ENCODE results near the gene LZTS2.
A peak's percentile ranks its signal among the peaks of the same experiment; 100 is the strongest.

The LZTS2 gene

DNA sequence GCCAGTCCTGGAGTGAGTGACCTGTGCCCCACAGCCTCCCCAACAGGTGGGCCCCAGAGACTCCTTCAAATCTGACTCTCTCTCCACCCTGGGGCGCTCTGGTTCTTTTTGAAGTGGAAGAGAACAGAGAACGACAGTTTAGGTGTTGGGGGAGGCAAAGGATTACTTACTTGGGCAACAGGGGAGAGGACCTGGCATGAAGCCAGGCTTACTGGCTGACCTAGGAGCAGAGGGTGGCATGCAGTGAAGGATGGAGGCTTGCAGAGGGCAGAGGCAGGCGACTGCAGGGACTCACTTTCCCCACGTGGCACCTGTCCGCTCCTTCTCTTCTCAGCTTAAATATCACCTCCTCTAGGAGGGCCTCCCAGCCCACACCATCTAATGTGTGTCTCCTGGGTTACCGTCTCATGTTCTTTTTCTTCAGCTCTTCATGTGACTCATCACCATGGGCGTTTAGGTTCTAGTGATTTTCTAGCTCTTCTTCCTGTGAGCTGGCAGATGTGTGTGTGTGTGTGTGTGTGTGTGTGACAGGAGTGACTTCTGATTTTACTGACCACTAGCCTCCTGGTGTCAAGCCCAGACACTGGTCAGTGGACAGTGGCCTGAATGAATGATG lies 15.5 kb downstream of the LZTS2 start:
- peak in 1 of 2 donors; percentile 27 for ATAC-seq

DNA sequence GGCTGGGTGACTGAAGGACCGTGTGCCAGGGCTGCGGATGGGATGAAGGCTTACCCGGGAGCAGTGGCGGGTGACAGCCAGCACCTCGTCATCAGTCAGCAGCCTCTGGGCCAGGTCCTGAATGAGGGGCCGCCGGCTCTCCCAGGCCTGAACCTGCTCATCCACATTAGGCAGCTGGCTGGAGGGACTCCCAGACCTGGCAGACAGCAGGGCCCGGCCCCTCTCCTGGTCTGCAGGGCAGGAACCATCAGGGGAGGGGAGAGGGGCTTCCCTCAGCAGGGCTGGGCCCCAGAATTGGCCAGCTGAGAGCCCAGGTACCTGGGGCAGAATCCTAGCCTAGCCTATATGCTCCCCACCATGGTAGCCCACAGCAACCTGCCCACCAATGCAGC lies 16.0 kb downstream of the LZTS2 start:
- no peak for ATAC-seq

DNA sequence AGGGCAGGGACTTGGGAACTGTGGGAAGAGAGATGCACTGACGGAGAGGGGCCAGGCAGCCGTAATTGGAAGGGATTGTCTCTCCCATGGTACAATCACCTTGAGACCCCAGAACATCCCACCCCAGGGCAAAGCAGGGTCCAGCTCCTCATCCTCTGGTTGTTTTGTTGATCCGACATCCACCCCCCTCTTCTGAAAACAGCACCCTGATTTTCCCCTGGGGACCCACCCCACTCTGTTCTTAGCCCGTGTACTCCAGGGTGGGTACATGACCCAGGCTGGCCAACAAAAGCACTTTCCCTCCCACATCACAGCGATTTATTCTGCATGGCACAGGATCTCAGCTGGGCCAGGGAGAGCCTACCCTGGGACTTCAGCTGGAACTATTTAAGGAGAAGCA lies 17.2 kb downstream of the LZTS2 start:
- ATAC-seq = no peak

DNA sequence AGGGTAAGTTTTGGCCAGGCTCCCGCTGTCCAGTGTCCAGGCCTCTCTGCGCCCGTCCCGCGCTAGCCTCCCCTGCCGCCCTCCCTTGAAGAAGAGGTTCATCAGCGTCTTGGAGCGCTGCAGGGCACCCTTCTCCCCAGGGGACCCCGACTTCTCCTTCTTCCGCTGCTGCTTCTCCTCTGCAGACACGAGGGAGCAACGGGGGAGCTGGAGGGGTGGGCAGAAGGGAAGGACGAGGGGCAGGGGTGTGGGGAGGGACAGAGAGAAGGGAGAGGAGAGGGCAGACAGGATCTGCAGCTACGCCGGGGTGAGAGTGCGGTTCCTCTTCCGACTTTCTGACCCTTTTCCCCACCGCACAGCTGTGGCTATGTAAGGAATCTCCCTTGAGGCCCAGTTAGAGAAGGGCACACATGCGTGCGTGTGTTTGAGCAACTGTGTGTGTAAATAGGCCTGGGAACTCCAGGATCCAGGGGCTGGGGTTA lies 18.6 kb downstream of the LZTS2 start:
- no peak for ATAC-seq

DNA sequence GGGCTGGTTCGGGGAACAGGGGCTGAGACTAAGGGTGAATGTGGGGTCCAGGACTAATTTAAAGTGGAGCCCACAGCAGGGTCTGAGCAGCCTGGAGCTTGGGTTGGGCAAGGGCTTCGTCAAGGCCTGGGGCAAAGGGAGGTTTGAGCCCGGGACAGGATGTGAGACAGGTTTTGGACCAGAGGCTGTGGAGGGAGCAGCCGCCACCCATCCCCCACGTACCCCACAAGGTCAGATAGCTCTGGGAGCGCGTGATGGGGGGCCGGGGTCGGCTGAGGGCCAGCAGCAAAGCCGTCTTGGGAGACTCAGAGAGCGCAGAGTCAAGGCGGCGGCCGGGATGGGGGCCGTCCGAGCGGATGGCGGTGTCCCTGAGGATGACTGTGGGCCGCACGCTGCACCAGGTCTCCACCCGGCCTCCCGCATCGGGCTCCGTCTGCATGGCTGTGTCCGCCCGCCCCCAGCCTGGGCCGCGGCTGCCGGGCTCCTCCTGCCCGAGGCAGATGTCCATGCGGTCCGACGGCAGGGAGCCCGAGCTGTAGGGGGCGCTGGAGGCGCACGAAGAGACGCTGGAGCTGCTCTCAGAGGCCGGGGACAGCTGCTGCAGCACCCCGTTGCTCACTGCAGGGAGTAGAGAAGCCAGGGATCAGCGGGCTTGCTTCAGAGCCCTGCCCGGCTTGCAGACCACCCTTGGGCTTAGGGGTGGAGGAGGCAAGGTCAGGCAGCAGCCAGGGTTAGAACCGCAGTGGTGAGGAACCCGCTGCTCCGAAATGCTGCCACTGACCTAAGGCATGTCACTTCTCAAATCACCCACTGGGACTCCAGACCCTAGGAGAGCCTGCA lies 19.2 kb downstream of the LZTS2 start:
- peak; percentile 63 to 64 for ATAC-seq

DNA sequence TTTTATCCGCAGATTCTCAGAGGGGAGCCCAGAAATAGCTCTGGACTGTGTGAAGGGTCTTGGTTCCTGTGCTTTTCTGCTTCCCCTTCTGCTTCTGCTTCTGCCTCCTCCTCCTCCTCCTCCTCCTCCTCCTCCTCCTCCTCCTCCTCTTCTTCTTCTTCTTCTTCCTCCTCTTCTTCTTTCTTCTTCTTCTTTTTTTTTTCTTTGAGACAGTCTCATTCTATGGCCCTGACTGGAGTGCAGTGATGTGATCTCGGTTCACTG lies 19.8 kb downstream of the LZTS2 start:
- ATAC-seq = no peak

DNA sequence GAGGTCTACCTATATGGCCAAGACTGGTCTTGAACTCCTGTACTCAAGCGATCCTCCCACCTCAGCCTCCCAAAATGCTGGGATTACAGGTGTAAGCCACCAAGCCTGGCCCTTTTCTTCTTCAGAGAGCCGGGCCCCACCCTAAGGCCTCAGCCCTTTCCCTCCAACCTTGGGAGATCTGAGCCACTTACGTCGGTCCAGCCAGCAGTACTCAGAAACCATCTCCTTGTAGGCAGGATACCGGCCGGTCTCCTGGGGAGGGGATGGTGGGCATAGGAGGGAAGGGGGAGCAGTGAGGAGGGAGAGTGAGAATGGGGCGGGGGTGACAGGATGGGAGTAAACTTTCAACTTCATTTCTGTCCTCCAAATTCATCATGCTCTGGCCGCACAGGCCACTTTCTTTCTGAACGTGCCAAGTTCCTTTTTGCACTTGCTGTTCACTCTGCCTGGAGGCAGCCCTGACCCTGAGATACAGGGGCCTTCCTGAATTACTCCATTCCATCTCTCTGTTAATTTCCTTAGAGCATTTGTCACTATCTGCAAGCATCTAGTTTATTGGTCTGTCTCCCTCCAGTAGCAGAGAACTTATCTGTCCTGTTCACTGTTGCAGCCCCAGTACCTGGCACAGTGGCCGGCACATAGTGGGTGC lies 20.9 kb downstream of the LZTS2 start:
- ATAC-seq = no peak

DNA sequence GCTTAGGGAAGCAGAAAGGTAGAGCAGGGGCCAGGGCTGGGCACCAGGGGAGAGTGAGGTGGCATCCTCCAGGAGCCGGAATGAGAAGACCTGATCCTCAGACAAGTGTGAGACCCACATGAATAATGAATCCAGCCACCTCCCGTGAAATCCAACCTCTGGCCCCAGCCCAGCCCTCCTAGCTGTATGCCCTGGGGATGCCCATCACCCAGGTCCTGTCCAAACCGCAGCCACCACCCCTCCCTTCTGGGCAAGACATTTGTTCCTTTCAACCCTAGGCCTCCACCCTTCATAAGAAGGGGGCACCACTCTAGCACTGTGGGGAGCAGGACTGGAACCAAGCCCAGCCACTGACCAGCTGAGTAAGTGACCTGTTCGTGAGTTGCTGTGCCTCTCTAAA lies 21.6 kb downstream of the LZTS2 start:
- ATAC-seq = no peak

DNA sequence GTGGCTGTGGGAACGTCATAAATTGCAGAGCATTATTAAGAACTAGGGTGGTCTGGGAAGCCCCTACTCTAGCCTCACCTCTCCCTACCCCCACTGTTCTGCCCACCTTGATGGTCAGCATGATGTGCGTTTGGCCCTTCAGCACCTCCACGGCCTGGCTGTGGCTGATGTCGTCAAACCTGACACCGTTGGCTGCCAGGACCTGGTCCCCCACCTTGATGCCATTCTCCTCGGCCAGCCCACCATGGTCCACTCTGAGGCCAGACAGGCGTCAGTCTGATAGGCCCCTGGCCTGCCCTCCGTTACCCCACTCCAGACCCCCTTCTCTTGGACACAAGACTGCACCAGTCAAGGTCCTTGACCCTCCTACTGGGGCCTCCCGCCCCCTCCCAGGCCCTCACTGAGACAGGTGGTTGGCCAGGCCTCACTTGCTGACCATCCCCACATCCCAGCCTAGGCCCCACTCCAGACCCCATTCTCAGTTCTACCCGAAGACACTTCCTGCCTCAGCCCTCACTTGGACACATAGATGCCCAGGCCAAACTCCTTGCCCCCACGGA lies 22.2 kb downstream of the LZTS2 start:
- no peak for ATAC-seq

DNA sequence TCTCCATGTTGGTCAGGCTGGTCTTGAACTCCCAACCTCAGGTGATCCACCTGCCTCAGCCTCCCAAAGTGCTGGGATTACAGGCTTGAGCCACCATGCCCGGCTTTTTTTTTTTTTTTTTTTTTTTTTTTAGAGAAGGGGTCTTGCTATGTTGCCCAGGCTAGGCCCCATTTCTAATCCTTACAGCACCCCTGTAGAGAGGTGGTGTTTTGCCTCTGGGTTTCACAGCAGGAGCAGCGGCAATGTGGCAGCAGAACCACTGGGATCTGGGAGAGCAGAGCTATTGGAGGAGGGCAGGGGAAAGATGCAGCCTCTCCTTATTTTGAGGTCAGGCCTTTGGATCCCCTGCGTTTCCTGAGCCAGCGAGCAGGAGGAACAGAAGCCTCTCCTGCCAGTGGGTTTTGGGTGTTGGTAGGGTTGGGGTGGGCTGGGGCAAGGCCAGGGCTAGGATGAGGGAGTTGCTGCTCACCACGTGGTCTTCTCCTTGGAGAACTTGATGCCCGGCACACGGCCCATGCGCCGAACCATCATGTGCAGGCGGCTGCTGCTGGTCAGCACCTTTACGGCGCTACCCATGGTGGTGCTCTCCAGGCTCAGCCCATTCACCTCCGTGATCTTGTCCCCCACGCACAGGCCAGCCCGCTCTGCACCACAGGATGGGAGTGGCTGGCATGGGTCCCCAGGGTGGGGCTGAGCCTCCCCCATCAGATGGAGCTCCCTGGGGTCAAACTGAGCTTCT lies 23.5 kb downstream of the LZTS2 start:
- no peak for ATAC-seq

DNA sequence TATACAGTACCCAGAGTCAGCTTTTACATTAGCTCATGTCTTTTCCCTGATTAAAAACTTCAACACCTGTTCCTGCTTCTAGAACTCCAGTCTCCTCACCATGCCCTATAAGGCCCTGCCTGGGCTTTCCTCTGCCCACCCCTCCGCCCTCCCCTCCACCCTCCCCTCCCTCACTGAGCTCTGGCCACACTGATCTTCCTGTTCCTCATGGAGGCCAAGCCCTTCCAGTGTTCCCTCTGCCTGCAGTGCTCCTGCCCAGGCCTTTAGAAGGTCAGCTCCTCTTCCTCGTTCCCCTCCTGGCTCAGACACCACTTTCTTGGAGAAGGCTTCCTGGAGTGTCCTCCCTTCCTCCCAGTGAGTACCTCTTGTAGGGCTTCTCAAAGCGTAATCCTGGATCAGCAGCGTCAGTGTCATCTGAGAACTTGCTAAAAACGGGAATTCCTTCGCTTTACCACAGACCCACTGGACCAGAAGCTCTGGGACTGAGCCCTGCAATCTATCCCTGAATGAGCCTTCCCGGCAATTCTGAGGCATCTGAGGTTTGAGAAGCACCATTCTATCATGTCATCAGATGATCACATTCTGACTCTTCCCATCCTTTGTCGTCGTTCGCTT lies 27.6 kb downstream of the LZTS2 start:
- ATAC-seq = no peak

DNA sequence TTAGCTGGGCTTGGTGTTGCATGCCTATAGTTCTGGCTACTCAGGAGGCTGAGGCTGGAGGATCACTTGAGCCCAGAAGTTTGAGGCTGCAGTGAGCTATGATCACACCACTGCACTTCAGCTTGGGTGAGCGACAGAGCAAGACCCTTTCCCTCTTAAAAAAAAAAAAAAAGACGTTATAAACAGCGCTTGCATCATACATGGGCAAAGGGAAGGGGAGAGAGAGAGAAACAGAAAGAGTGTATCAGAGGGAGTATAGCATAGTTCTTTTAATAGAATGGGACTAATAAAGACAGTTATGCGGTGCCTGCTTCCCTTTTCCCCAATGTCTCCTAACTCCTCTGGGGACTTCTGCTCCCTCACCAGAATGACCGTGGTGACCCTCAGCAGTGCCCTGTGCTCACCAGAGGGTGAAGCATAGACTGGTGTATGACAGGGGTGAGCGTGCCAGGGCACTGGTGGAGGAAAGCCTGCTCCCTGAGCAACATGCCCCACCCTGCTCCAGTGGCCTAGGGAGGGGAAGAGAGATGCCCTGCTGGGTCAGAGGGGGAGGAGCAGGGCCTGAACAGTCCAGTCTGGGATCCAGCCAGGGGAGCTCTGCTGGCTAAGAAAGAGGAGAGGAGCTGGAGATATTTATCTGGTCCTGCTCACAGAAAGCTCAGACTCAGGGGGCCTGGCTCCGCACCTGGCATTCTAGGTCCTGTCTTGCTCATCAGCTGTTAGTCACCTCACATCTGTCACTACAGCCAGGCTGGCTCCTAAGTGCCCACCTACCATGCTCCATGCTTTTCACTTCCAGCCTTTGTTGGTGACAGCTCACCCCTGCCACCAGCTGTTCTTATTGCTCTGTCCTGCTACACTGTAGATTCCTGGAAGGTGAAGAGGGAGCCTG lies 29.1 kb downstream of the LZTS2 start:
- ATAC-seq = no peak

DNA sequence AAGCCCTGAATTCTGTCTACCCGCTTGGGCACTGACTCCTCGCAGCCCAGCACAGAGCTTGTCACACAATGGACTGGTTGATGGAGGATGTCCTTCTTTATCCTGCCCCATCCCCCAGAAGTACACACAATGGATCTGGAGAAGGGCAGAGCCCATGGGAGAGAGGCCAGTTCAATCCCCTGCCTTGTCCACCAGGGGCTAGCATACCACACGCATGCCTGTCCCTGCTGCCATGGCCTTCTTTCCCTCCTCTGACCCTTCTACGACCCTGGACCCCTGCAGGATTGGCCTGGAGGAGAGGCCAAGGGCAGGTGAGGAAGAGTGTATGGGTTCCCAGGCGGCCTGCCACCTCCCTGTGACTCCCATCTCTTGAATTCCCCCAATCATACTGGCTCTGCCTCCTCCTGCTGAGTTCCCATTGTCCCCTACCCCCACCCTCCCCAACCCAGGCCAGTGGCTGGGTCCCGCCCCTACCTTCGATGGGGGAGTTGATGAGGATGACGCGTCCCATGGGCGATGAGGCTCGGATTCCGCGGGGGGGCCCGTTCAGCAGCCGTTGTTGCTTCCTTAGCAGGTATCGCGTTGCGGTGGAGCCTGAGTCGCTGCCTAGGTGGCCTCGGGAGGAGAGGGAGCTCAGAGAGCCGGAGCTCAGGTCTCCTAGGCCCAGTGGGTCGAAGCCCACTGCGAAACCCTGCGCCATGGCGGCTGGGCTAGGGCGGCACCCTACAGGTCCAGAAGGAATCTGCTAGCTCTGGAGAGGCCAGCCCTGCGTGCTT lies 30.1 kb downstream of the LZTS2 start:
- no peak for ATAC-seq

DNA sequence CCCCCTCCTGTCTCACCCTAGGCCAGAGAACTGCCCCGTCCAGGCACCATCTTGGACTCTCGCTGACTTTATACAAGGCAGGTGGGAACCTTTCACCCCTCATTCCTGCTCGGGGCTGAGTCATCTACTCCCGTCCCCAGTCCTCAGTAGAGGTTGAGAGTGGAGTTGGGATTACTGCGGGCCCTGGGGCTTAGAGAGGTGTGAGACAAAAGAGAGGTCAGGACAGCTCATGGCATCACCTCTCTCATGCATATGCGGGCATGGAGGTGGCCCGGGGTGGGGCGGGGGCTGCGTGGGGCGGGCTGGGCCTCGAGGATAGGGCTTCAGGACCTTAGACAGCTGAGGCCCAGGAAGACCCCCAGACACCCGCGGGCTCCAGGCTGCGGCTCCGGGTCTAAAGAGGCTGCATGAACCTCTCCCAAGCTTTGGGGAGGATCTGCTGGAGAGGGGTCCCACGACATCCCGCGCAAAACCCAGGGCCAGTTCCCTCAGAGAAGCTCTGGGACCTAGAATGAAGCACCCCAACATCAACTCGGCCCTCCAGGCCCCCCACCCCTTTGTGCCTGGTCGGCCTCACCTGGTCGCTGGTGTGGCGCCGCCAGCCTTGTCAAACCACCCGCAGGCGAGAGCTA lies 31.0 kb downstream of the LZTS2 start:
- no peak for ATAC-seq

DNA sequence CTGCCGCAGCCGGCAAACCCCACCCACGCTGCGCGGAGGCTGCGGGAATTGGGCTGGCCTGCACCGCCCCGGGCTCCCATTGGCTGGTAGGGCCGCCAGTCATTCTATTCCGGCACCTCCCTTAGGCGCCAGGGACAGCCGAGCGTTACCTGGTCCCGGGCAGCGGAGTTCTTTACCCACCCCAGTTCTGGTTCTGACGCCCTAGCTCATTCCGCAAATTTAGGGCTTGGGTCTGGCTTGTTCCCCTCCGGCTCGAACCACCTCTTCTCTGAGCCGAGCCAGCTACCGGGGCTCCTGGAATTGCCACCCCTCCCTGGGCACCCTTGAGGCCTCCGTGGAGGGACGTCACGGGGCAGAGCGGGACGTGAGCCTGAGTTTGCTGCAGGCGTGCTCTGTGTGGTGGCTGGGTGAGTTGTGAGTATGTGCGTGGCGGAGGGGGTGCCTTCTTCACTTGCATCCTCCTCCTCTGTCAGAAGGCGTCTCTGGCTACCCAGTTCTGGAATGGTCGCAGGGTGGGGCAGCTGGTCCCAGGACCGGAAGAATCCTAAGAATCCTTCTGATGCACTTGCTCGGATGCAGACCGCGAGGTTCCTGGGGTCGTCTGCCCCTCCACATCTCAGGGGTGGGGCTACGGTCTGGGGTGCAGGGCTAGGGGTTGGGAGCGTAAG lies 31.7 kb downstream of the LZTS2 start, which contains the start of the genes PDZD7 and SFXN3:
Gene PDZD7, minus strand, starts transcription at position 2 of the 668 bp plus-strand sequence. CDS start 910 bp downstream, outside the sequence.
Gene SFXN3, plus strand, starts transcription at position 107 of the 668 bp plus-strand sequence. CDS start 3,461 bp downstream, outside the sequence.
- peak; percentile 88 to 91 for ATAC-seq

DNA sequence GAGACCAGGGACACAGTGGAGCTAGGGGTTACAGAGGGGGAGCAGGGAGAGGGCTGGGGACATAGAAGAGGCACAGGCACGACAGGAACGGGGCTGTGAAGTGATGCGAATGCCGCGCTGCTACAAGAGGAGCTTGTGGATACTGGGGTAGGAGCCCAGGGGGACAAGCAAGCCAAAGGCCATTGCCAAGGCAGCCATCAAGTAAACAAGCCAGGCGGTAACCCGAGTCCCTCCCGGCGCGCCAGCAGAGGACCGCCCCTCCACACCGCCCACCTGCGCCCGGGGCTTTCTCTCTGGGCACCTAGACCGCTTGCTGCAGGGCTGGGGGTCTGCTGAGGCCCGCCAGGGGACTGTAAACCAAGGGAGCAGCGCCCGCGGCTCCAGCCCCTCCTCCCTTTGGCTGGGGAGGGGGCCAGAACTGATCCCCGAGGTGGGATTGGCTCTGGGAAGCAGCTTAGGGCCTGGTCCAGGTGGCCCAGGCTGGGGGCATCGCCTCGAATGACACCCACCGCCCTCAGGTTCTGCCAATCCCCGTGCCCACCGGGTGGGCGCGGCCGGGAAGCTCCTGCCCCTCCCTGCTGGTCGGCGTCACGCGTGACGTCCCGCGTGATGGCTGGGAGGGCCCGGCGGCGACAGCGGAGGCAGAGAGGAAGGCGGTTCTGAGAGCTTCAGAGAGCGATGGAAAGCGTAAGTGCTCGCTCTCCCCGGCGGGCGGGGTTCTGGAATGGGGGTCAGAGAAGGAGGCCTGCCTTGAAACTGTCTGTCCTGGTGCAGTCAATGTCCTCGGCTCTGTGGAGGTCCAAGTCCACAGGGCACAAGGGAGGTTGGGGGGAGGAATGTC lies 32.4 kb downstream of the LZTS2 start:
- ATAC-seq = peak; percentile 44 to 52

DNA sequence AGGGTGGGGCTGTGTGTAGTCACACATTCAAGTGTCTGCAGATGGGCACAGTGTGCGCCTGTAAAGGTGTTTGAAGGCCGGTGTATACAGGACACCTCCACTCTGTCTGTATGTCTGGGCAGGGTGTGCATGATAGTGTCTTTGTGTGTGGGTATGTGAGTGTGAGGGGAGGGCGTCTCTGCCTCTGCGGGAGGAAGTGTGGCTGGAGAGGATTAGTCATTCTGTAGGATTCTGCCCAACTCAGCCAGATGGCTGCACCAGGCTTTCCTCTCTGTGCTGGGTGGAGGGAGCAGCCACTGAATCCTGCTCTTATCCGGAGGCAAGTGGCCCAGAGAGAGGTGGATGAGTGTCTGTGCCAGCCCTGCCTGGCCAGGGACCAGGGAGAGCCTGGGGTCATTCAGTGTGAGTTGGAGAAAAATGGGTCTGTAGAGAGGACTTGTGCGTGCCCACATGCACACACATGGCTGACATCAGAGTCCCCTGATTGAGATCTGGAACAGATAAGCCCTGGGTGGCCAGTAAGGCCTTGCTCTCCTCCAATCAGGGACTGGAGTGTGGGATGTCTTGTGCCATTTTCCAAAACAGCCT lies 33.1 kb downstream of the LZTS2 start:
- ATAC-seq = peak; percentile 44 to 49

DNA sequence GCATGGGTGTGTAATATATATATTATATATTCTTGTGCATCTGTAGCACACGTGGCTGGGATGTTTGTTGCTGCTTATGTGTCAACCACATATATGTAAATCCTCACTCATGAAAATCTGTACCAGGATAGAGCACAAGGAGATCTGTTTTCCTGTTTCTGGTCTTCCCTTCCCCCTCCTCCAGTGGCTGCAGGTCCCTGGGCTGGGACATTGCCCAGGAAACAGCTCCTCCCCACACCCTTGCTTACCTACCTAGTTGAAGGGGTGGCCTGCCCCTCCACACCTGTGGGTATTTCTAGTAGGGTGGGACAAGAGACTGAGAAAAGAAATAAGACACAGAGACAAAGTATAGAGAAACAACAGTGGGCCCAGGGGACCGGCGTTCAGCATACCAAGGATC lies 33.7 kb downstream of the LZTS2 start:
- ATAC-seq = no peak

Measured in activated CD4-positive, CD25-positive, alpha-beta regulatory T cell treated with anti-CD3 and anti-CD28 coated beads, Interleukin-2, amount 50 U/mL, for 24 hours (primary cell).